ENCODE data around the gene JAZF1.

The JAZF1 gene

DNA sequence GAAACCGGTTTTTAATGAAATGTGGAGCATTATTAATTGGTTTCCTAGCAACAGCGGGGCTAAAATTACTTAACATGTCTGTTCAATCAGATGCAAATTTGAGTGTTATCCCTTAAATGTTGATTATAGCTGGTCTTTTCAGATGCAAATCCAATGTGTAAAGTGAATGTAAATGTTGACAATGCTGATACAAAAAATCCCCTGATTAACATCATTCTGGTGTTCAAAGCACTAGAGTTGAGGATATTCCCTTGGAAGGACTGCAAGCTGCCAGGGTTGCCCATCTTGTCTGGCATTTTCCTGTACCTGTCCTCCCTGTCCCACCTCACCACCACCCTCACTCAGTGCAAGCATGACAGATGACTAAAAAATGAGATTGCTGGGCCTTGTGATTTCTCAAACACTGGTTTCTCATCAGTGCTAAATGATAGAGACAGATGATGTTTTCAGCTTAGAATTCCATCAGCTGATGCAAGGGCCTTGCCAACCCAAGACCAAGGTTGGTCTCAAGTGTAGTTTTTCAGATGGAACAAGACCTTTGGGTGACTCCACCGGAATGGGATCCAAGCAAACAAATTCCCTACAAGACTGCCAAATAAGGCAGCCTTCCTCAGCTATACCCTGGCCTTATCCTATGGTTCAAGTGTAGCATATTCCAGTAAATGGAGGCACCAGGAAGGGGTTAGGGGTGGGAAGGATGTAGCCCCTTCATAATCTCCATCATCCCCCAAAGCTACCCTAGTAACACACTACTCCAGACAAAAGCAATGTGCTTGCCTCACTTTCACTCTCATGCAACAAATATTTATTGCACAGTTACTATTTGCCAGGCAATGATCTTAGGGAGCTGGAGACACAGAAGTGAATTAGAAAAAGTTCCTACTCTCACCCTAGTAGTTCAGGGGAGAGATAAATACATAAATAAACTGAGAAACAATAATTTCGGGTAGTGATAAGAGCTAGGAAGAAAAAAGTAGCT is 54.9 kb downstream of the JAZF1 start:
- Histone ChIP-seq H3K27ac (ENCODE audit: low read depth, low read length) (no peak overlapping the region), H3K4me2 (ENCODE audit: low read depth, low read length, poor library complexity, severe bottlenecking) (no peak overlapping the region)

DNA sequence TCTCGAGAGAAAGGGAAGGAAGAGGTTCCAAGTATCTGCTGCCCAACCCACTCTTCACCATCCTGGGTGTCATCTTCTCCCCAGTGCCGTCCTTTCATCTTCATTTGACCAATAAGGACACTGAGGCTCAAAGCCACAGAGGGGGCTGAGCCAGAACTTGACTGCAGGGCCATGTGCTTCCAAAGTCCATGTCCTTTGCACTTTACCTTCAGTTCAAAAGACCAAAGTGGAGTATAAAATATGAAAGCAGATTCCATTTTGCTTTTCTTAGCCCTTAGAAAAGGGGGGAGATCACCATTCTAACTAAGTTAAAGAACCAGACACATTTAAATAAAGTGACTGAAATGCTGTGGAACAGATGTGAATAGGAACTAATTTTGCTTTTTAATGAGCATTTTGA is 56.2 kb downstream of the JAZF1 start:
- H4K20me1 ChIP-seq (ENCODE audit: low read depth, low read length) = 0 out of 2 replicates have a peak, but pooled peaks cover 4% of the 10 kb centered on the region
- H3K36me3 ChIP-seq (ENCODE audit: low read length) = no peaks in the 10 kb centered on the region
- no peak overlapping the region for H3K4me2 ChIP-seq (ENCODE audit: low read depth, low read length, poor library complexity, severe bottlenecking)
- no peak overlapping the region for H3K9ac ChIP-seq (ENCODE audit: low read length)
- H3K27ac ChIP-seq (ENCODE audit: low read depth, low read length) = no peak overlapping the region
- H3K9me3 ChIP-seq (ENCODE audit: insufficient read depth, low read length) = no peaks in the 10 kb centered on the region
- H3K9me2 ChIP-seq (replicated peaks; ENCODE audit: insufficient read depth, low read length) = no peaks in the 10 kb centered on the region
- no peak overlapping the region for H2AFZ ChIP-seq (ENCODE audit: low read depth, low read length, severe bottlenecking)
- H3F3A ChIP-seq (ENCODE audit: insufficient read depth) = no peaks in the 10 kb centered on the region
- TF ChIP-seq, protein P1, sequence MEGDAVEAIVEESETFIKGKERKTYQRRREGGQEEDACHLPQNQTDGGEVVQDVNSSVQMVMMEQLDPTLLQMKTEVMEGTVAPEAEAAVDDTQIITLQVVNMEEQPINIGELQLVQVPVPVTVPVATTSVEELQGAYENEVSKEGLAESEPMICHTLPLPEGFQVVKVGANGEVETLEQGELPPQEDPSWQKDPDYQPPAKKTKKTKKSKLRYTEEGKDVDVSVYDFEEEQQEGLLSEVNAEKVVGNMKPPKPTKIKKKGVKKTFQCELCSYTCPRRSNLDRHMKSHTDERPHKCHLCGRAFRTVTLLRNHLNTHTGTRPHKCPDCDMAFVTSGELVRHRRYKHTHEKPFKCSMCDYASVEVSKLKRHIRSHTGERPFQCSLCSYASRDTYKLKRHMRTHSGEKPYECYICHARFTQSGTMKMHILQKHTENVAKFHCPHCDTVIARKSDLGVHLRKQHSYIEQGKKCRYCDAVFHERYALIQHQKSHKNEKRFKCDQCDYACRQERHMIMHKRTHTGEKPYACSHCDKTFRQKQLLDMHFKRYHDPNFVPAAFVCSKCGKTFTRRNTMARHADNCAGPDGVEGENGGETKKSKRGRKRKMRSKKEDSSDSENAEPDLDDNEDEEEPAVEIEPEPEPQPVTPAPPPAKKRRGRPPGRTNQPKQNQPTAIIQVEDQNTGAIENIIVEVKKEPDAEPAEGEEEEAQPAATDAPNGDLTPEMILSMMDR (IDR thresholded peaks at IDR 0.05; ENCODE audit: insufficient read depth, low read length, poor library complexity, severe bottlenecking) = no peak
- no peak for TF ChIP-seq EZH2phosphoT487 (conservative IDR thresholded peaks at IDR 0.05; ENCODE audit: low read length)
- H3K4me3 ChIP-seq (ENCODE audit: insufficient read depth, low read length, poor library complexity, severe bottlenecking) = no peak overlapping the region
- no peaks in the 10 kb centered on the region for H3K79me2 ChIP-seq (ENCODE audit: insufficient read depth, low read length)
- H3K27me3 ChIP-seq (ENCODE audit: low read length) = no peaks in the 10 kb centered on the region

More for the DNA sequence above, 54.9 kb downstream of the JAZF1 start:
- no peak overlapping the region for H3K4me3 ChIP-seq (ENCODE audit: insufficient read depth, low read length, poor library complexity, severe bottlenecking)
- no peaks in the 10 kb centered on the region for H3K9me2 ChIP-seq (replicated peaks; ENCODE audit: insufficient read depth, low read length)
- H3K36me3 ChIP-seq (ENCODE audit: low read length) = no peaks in the 10 kb centered on the region
- H3K9ac ChIP-seq (ENCODE audit: low read length) = no peak overlapping the region
- H3K9me3 ChIP-seq (ENCODE audit: insufficient read depth, low read length) = no peaks in the 10 kb centered on the region
- peaks cover 10% of the 10 kb centered on the region; the same call in 1 of the 2 replicates for H4K20me1 ChIP-seq (ENCODE audit: low read depth, low read length)
- H3F3A ChIP-seq (ENCODE audit: insufficient read depth) = no peaks in the 10 kb centered on the region
- H3K27me3 ChIP-seq (ENCODE audit: low read length) = no peaks in the 10 kb centered on the region
- no peak overlapping the region for H2AFZ ChIP-seq (ENCODE audit: low read depth, low read length, severe bottlenecking)
- H3K79me2 ChIP-seq (ENCODE audit: insufficient read depth, low read length) = no peaks in the 10 kb centered on the region
- TF ChIP-seq EZH2phosphoT487 (conservative IDR thresholded peaks at IDR 0.05; ENCODE audit: low read length) = no peak
- TF ChIP-seq, protein P1 (IDR thresholded peaks at IDR 0.05; ENCODE audit: insufficient read depth, low read length, poor library complexity, severe bottlenecking) = no peak

DNA sequence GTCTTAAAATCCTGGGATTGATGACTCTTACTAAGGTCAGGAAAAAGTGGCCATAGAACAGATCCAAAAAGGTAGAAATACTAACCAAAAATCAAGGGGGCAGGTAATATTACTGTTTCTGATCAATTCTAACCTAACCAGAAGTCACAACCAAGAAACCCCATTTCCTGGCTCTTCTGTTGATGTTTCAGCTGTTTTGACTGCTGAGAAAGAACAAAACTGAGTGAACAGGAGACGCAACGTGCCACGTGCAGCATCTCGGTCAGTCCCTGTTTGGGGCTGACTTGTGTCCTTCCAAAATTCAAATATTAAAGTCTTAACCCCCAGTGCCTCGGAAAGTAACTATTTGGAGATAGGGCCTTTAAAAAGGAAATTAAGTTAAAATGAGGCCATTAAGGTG is 56.8 kb downstream of the JAZF1 start:
- Histone ChIP-seq H3K9me3 (ENCODE audit: insufficient read depth, low read length) (no peaks in the 10 kb centered on the region), H3F3A (ENCODE audit: insufficient read depth) (no peaks in the 10 kb centered on the region), H3K4me3 (ENCODE audit: insufficient read depth, low read length, poor library complexity, severe bottlenecking) (no peak overlapping the region), H3K9ac (ENCODE audit: low read length) (no peak overlapping the region), H3K79me2 (ENCODE audit: insufficient read depth, low read length) (no peaks in the 10 kb centered on the region), H3K4me2 (ENCODE audit: low read depth, low read length, poor library complexity, severe bottlenecking) (no peak overlapping the region), H3K27ac (ENCODE audit: low read depth, low read length) (no peak overlapping the region), H3K9me2 (replicated peaks; ENCODE audit: insufficient read depth, low read length) (no peaks in the 10 kb centered on the region), H2AFZ (ENCODE audit: low read depth, low read length, severe bottlenecking) (no peak overlapping the region), H3K27me3 (ENCODE audit: low read length) (no peaks in the 10 kb centered on the region), H3K36me3 (ENCODE audit: low read length) (no peaks in the 10 kb centered on the region), H4K20me1 (ENCODE audit: low read depth, low read length) (0 out of 2 replicates have a peak, but pooled peaks cover 3% of the 10 kb centered on the region)
- TF ChIP-seq, protein P1 (IDR thresholded peaks at IDR 0.05; ENCODE audit: insufficient read depth, low read length, poor library complexity, severe bottlenecking) = no peak
- no peak for TF ChIP-seq EZH2phosphoT487 (conservative IDR thresholded peaks at IDR 0.05; ENCODE audit: low read length)

Data from SU-DHL-6 (cell line).